Nephron (organoid): Measurements from ENCODE around the gene COX10.

Source experiments
- H3K27ac Mint-ChIP-seq, 3 experiments: 2 replicates each; pipeline ENCODE4 v1.8.0; 2020; ENCODE audit warnings: mixed read lengths in 3 of 3, mild to moderate bottlenecking in 2 of 3, moderate library complexity in 1 of 3
- H3K27me3 Mint-ChIP-seq: 2 replicates; pipeline ENCODE4 v1.8.0; 2021; ENCODE audit warnings: low read depth, mild to moderate bottlenecking, moderate library complexity, mixed read lengths
- H3K36me3 Mint-ChIP-seq: 2 replicates; pipeline ENCODE4 v1.8.0; 2020; ENCODE audit warnings: low read depth, mixed read lengths
- H3K4me1 Mint-ChIP-seq: 2 replicates; pipeline ENCODE4 v1.8.0; 2020; ENCODE audit warnings: mixed read lengths
- H3K4me3 Mint-ChIP-seq, 3 experiments: 2 replicates each; pipeline ENCODE4 v1.8.0; 2020; ENCODE audit warnings: mild to moderate bottlenecking in 3 of 3, mixed read lengths in 3 of 3, moderate library complexity in 2 of 3
- H3K9me3 Mint-ChIP-seq: 2 replicates; pipeline ENCODE4 v1.8.0; 2020; ENCODE audit warnings: mixed read lengths
- CTCF ChIP-seq, 3 experiments: fragments of 200-600 bp; sonication (generic); IDR thresholded peaks; one replicate each; pipeline ENCODE4 v1.5.0; 2021; ENCODE audit warnings: antibody characterized with exemption in 3 of 3; ENCODE audit not compliant: unreplicated experiment in 3 of 3

COX10 gene

GRCh38 chr17:14245002-14245401 lies 175.7 kb downstream of the COX10 start:
- no peaks in the 10 kb centered on the region for H3K9me3 Mint-ChIP-seq
- H3K4me3 Mint-ChIP-seq, result no peak overlapping the region
- H3K4me1 Mint-ChIP-seq, result no peaks in the 10 kb centered on the region
- H3K27me3 Mint-ChIP-seq, result no peaks in the 10 kb centered on the region
- no peak for TF ChIP-seq CTCF (IDR thresholded peaks at IDR 0.05; ENCODE audit: unreplicated experiment in 3 of 3)
- H3K27ac Mint-ChIP-seq, result no peak overlapping the region
- no peaks in the 10 kb centered on the region for H3K36me3 Mint-ChIP-seq

- H3K27ac Mint-ChIP-seq, result no peak overlapping the region
- no peaks in the 10 kb centered on the region for H3K4me1 Mint-ChIP-seq
- no peak overlapping the region for H3K4me3 Mint-ChIP-seq
- H3K36me3 Mint-ChIP-seq, result no peaks in the 10 kb centered on the region
- no peaks in the 10 kb centered on the region for H3K27me3 Mint-ChIP-seq
- no peak for TF ChIP-seq CTCF (IDR thresholded peaks at IDR 0.05; ENCODE audit: unreplicated experiment in 3 of 3)
- H3K9me3 Mint-ChIP-seq, result no peaks in the 10 kb centered on the region
These were observed 176.3 kb downstream of the COX10 start for GRCh38 chr17:14245629-14246028.
